Calu3 (cell line): ENCODE data around the gene C10orf62. TPM values are rescaled to one million over a fixed set of nuclear protein-coding genes. Genes with fewer than 3 reads are reported as not detected.

Source experiments
- BruUV-seq: library from RNA; stranded (reverse); fragments of 400-500 nt; replicated peaks from 2 replicates; lab custom pipeline; 2021; lab: Mats Ljungman, UMichigan
- CTCF ChIA-PET: fragments of 300-600 bp; sonication (Branson Sonifier 250); formaldehyde crosslinking; loops from one replicate; lab custom pipeline; 2022; ENCODE audit warnings: antibody characterized with exemption; lab: Charles Lee
- DNase-seq: peaks from one replicate; pipeline ENCODE4 v3.0.0; 2022
- H3K27ac Mint-ChIP-seq: one replicate; pipeline ENCODE4 v1.8.0; 2022; ENCODE audit warnings: mixed read lengths; ENCODE audit not compliant: unreplicated experiment
- H3K27me3 Mint-ChIP-seq: one replicate; pipeline ENCODE4 v1.8.0; 2022; ENCODE audit warnings: mixed read lengths; ENCODE audit not compliant: unreplicated experiment
- H3K36me3 Mint-ChIP-seq: one replicate; pipeline ENCODE4 v1.8.0; 2022; ENCODE audit warnings: mild to moderate bottlenecking, moderate library complexity, mixed read lengths; ENCODE audit not compliant: insufficient read depth, unreplicated experiment
- H3K4me1 Mint-ChIP-seq: one replicate; pipeline ENCODE4 v1.8.0; 2022; ENCODE audit warnings: mild to moderate bottlenecking, low read depth, mixed read lengths; ENCODE audit not compliant: unreplicated experiment
- H3K4me3 Mint-ChIP-seq: one replicate; pipeline ENCODE4 v1.8.0; 2022; ENCODE audit warnings: mild to moderate bottlenecking, low read depth, moderate library complexity, mixed read lengths; ENCODE audit not compliant: unreplicated experiment
- H3K9me3 Mint-ChIP-seq: one replicate; pipeline ENCODE4 v1.8.0; 2022; ENCODE audit warnings: low read depth, mixed read lengths; ENCODE audit not compliant: unreplicated experiment
- intact Hi-C: fragments of 100-400 bp; cut with micrococcal nuclease; formaldehyde crosslinking; loops from one replicate; pipeline ENCODE4 v1.10.0; 2022; ENCODE audit not compliant: unreplicated experiment
- total RNA-seq: library from RNA; stranded (reverse); gene quantifications from 2 replicates; pipeline ENCODE4 v1.2.3, GENCODE V29; 2022
- TF ChIP-seq, protein P1 (sequence below): fragments of 200-600 bp; IDR thresholded peaks from one replicate; pipeline ENCODE4 v1.8.0; 2022; ENCODE audit warnings: antibody characterized with exemption; ENCODE audit not compliant: unreplicated experiment

Gene C10orf62
- total RNA-seq, 1 experiment from 2014 or later = 1.5 TPM

- intact Hi-C loops = no loop called here
- H3K4me1 Mint-ChIP-seq = peaks cover 8% of the 10 kb centered on the region
- CTCF ChIA-PET = no interaction called here
- no TSS peak for BruUV-seq
- TF ChIP-seq, protein P1, sequence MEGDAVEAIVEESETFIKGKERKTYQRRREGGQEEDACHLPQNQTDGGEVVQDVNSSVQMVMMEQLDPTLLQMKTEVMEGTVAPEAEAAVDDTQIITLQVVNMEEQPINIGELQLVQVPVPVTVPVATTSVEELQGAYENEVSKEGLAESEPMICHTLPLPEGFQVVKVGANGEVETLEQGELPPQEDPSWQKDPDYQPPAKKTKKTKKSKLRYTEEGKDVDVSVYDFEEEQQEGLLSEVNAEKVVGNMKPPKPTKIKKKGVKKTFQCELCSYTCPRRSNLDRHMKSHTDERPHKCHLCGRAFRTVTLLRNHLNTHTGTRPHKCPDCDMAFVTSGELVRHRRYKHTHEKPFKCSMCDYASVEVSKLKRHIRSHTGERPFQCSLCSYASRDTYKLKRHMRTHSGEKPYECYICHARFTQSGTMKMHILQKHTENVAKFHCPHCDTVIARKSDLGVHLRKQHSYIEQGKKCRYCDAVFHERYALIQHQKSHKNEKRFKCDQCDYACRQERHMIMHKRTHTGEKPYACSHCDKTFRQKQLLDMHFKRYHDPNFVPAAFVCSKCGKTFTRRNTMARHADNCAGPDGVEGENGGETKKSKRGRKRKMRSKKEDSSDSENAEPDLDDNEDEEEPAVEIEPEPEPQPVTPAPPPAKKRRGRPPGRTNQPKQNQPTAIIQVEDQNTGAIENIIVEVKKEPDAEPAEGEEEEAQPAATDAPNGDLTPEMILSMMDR = no peak
- no peaks in the 10 kb centered on the region for H3K9me3 Mint-ChIP-seq
- H3K27ac Mint-ChIP-seq = no peak overlapping the region
- H3K27me3 Mint-ChIP-seq = no peaks in the 10 kb centered on the region
- DNase-seq = no peak
- H3K36me3 Mint-ChIP-seq = peaks cover 4% of the 10 kb centered on the region
- no peak overlapping the region for H3K4me3 Mint-ChIP-seq
Measured at GRCh38 chr10:97590082-97590747, 694 bp downstream of the C10orf62 start.

- Mint-ChIP-seq H3K27me3 (no peaks in the 10 kb centered on the region), H3K9me3 (no peaks in the 10 kb centered on the region), H3K36me3 (no peaks in the 10 kb centered on the region), H3K4me1 (peaks cover 5% of the 10 kb centered on the region), H3K4me3 (no peak overlapping the region), H3K27ac (no peak overlapping the region)
- CTCF ChIA-PET = no interaction called here
- TF ChIP-seq, protein P1 = no peak
- intact Hi-C loops = no loop called here
- BruUV-seq = no TSS peak
- DNase-seq = no peak
Measured at GRCh38 chr10:97590748-97591495, 1.4 kb downstream of the C10orf62 start.

DNA sequence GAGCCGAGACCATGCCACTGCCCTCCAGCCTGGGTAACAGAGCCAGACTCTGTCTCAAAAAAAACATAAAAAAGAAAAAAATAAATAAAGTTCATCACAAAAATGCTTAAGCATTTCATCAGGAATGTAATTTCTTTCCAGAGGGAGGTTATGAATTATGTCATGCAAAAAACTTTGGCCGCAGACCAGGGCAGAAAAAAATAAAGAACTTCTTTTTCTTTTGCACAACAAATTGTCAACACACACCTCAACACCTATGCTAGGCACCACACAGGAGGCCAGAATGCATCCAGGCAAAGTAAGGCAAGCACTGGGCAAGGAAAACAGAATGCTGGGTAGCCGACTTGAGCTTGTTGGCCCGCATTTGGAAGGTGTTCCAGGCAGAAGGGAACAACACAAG lies 3.9 kb downstream of the C10orf62 start:
- CTCF ChIA-PET = no interaction called here
- intact Hi-C loops = no loop called here
- TF ChIP-seq, protein P1 = no peak
- H3K27me3 Mint-ChIP-seq = no peaks in the 10 kb centered on the region
- no peak for DNase-seq
- no peak overlapping the region for H3K4me3 Mint-ChIP-seq
- no peaks in the 10 kb centered on the region for H3K9me3 Mint-ChIP-seq
- no peaks in the 10 kb centered on the region for H3K36me3 Mint-ChIP-seq
- BruUV-seq = no TSS peak
- H3K4me1 Mint-ChIP-seq = peaks cover 24% of the 10 kb centered on the region
- H3K27ac Mint-ChIP-seq = no peak overlapping the region

DNA sequence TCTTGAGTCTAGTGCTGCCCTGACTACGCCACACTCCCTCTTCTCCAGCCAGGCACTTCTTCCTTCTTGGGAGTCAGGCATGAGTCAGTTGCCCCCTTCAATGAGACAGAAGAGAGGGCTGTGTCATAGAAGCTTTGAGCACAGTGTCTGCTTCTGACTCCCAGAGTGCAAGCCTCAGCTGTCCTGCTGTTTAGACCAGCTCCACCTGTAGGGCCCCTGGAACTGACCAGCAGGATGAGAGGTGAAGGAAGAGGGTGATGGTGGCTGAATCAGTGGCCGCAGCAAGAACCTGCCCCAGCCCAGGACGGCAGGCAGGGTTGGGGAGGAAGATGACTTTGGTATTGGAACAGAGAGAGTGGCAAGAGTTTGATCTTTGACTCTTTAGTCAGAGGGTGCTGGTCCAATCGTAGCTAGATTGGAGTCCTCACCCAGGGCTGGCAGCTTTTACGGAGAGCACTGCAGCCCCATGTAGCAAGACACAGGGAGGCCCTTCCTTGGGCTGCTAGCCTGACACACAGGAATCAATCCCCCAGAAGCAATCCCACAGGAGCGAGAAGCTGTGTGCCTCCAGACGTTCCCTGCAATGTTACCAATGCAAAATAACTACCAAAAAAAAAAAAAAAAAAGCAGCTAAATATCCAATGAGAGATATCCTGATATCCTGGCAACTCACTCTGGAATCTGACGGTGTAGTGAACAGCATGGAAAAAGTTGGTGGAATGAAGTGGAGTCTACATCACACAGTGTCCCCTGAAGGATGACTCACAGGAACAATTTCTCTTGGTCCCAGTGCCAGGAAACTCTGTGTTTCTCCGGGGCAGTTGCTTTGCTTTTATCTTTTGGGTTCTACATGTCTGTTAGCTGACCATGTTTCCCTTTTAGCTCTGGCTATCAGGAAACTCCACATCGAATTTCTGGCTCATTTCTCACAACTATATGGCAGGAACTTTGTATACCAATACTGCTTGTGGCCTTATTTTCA lies 6.9 kb downstream of the C10orf62 start:
- Mint-ChIP-seq H3K4me1 (peaks cover 24% of the 10 kb centered on the region), H3K9me3 (no peaks in the 10 kb centered on the region), H3K27me3 (no peaks in the 10 kb centered on the region), H3K4me3 (peak overlapping the region; percentile 22), H3K27ac (peak overlapping the region; percentile 60), H3K36me3 (no peaks in the 10 kb centered on the region)
- intact Hi-C loops = no loop called here
- DNase-seq = peak; percentile 16
- CTCF ChIA-PET = interaction anchor here (0.6 to 2.0 kb wide), 6 partner anchors 12 to 122 kb away, joined by 3 to 10 read pairs (median 4); partner anchors contain the start of genes ANKRD2 and HOGA1
- TF ChIP-seq, protein P1 = no peak
- BruUV-seq = no TSS peak
